Activated CD4-positive, CD25-positive, alpha-beta regulatory T cell treated with anti-CD3 and anti-CD28 coated beads, Interleukin-2, amount 50 U/mL, for 24 hours (primary cell): ENCODE measurements around the gene ADAMTS17.

Experiments used
- ATAC-seq, 2 donors: fragments of 150-1000 bp; cut with Tn5 transposase; one replicate each; pipeline ENCODE4 v1.10.0; 2021; ENCODE audit warnings: mild to moderate bottlenecking in 1 of 2, moderate library complexity in 1 of 2

The ADAMTS17 gene

DNA sequence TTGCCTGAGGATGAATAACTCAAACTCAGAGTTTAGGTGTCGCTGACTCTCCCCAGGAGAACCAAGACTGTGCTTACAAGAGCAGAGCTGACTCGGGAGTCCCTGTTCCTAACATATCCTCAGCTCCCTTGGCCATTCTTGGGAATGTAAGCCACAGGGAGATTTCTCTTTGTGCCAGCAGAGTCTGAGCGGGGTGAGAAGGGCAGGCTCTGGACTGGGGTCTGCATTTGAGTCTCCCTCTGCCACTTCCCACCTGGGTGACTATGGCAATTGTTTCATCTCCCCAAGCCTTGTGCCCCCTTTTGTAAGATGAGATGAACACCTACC is 126.0 kb downstream of the ADAMTS17 start:
- ATAC-seq, result no peak

DNA sequence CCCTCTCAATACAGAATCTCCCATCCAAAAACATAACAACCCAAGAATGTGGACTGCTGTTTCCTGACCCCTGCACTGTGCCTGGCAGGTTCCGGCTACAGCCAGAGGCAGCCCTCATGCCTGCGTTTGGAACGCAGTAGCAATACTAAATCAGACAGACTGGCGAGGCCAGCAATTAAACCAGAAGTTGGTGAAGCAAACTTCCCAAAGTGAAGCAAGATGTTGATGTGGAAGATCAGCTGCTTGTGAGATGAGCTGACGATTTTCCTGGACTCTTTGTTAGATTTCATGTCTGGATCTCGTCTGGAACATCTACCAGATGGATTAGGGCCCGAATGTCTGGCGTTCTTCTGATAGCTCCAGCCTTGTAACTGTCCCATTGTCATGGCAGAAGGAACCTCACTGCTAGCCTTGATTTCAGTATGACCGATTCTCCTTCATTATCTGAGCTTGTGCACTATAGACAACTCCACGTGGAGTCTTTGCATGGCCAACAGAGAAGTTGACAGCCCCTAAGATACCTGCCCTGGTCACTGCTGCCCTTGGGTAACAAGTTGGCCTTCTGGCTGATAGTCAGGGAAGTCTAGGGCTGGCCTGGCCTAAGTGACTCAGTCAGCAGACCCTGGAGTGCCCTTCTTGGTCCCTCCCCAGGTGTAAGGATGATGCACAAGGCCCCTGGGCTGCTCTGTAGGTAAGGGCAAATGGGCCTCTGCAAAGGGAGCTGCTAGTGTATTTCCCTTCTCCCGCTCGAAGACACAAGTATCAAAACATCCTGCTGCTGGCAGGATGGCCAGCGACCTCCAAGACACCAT is 126.5 kb downstream of the ADAMTS17 start:
- ATAC-seq, result no peak

DNA sequence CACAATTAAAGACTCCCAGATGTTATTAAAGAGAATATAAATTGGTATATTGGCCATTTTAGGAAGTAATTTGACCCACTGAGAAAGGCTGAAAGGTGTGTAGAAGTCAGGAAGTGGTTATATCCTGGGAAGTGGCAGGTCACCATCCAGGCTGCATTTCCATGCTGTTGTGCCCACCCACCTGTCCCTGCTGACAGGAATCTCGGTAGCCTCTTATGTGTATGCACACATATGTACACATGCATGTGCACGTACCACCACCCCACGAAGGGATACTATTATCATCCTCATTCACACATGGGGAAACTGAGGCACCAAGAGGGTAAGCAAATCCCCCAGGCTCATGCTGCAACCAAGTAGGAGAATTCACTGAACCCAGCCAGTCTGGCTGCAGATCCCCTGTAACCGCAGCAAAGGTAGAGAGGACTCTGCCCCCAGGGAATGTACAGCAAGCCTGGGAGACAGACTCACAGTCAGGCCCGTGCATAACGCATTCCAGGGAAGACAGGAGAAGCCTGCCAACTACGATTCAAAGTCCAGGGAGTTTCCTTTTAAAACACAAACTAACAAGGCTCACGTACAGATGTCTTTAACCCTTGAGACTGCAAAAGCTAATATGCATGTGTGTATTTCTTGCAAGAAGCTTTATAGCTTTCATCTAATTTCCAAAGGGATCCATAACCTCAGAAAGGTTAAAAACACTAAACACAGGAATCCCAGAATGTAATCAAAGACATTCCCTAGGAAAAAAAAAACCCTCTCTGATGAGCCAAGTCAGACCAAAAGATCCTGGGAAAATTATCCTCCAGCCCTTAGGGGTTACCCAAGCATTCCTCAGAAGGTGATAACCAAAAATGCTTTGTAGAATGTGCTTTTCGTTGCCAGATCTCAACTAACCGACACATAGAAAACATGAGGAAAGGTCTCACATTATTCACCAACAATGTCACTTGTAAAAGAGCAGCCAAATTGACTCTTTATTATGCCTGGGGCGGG is 129.6 kb downstream of the ADAMTS17 start:
- no peak for ATAC-seq

DNA sequence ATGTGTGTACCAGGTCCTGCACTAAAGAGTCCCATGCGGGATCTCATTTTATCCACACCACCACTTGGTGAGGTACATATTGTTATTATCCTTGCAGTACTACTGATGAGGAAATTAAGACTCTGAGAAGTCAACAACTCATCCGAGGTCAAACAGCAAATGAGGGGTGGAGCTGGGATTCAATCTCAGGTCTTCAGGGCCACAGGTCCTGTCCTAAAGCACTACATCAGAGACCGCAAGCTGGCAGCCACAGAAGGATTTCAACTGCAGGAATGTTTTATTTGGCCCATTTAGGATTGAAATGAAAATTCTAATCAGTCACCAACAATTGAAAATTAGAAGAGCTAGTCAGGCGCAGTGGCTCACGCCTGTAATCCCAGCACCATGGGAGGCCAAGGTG is 131.4 kb downstream of the ADAMTS17 start:
- ATAC-seq, result no peak

DNA sequence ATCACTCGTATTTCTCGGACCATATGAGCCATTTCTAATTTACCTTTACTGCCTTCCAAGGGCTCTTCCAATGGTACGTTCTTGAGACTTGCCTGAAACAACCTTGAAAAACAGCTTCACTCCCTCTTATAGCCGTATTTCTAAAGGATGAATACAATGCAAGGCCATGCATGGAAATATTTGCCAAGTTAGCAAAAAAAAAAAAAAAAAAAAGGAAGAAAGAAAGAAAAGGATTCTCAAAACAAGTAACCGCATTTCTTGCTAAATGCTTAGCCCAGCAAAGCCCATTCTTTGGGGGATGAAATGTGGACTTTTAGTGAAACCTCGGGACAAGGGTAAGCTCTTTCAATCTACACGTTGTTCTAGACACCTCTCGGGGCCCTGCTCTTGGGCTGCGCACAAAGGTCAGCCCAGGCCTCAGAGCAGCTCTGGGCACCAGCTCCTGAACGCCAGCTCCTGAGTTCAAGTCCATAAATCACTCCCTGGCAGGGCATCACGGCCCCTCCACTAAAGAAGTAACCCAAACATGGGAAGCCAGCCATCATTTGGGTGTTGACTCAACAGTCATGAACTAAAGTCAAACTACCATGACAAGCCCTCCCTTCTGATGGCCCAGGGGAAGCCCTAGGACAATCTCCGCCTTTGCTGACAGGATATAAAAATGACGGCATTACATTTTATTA is 132.7 kb downstream of the ADAMTS17 start:
- ATAC-seq, result no peak

DNA sequence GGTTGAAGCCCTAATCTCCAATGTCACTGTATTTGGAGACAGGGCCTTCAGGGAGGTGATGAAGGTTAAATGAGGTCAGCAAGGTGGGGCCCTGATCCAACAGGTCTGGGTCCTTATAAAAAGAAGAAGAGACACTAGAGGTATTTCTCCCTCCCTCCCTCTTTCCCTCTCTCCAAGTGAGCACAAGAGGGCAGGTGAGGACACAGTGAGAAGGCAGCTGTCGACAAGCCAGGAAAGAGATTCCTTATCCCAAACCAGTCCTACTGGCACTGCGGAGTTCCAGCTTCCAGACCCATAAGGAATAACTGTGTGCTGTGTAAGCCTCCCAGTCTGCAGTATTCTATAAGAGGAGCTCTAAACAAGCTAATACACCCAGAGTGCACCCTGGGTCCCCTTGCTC is 134.7 kb downstream of the ADAMTS17 start:
- ATAC-seq, result no peak

DNA sequence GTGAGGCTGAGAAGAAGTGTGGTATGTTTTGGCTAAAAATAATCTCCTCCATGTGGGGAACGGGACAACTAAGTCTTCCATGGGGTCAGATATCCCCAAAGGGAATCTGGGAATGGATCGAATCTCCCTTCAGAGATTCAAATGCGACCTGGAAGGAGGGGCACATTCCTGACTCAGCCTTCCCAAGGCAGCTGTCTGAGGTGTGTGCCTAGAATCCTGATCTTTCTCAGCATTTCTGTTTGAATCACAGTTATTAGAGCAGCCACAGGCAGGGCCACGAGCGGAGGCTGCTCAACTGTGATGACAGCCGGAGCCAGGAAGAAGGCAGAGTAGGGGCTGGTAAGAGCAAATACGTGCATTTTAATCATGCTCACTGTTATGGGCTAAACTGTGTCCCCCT is 135.1 kb downstream of the ADAMTS17 start:
- no peak for ATAC-seq

DNA sequence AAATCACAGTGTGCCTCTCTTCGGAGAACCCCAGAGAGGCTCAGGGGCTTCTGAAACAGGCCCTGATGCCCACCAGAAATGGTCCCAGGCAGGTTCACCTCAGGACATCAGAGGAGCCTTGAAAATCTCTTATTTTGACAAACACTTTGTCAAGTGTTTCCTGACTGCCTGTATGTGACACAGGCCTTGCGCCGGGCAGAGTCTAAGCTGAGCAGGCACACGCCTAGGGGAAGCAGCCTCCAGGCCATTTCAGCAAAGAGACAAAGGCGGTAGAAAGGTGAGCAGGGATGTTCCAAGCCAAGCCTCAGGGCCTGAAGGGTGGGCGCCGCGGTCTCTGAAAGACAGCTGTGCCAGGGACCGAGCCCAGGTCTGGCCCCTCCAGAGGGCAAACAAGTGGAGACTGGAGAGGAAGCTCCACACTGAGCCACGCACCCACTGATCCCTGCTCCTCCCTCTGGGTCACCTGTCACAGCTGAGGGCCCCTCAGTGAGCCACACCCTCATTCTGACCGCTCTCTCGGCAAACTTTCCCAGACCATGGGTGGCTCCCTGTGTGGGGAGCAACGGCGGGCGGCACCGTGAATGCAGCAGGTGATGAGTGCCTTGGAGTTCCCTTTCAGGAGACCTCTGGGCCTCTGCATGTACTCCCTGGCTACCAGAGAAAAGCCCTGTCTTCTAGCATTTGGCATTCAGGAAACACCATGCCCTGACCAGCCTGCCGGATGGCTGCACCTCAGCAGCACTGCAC is 136.1 kb downstream of the ADAMTS17 start:
- no peak for ATAC-seq

DNA sequence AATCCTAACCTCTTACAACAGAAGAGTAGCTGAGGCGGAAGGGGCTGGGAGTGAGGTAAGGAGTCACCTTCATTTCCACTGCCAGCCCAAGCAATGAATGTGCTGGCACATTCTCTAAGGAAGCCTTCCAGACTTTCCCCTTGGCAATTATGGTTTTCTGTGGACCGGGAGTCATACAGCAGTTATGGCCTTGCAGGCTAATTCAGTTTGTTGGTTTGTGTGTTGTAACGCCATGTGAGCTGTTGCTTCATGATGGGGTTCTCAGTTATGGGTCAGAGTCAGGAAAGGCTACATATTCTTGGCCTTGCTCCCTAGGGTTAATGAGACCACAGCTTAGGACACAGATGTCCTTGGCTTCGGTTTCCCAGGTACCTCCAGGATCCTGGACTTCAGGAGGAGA is 137.0 kb downstream of the ADAMTS17 start:
- no peak for ATAC-seq

DNA sequence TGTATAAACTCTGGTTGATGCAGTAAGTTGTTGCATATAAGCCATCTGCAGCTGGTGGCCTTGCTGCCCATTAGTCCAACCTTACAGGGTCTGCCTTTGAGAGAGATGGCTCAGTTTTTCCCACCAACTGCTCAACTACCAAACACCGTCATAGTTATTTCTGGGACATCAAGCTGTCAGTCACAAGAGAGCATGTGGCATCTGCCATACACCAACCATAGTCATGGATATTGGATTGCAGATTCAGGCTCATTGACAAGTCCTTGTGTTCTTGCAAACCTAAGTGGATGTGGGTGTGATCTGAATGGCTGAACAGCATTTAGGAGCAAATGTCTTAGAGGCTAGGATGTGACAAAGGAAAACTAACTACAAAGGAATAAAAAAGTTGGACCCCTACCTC is 137.6 kb downstream of the ADAMTS17 start:
- no peak for ATAC-seq

DNA sequence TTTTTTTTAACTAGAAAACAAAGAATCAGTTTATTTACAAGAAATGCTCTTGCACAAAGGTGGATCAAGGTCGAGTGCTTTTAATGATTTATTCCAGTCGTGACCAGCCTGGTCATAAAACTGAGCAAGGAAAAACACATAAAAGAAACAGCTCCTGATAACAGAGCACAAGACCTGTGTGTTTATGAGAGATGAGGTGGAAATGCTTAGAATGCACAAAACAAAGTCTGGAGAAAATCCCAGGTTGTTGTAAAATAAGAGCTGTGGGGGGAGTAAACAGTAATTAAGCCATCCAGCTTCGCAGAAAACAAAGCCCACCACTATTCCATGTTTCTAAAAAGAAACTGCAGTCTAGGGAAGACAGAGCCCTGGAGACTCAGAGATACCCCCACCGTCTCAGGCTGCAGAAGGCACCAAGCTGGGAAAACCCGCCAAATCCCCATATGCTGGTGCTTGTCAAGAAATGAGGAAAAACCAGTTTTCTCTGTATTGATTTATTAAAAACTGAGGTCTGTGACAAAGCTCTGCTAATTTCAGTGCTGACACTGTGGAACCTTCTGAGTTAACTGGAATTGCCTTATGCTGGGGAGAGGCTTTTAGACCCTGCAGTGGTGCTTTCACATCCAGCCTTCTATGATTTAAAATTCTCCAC is 139.3 kb downstream of the ADAMTS17 start:
- no peak for ATAC-seq

DNA sequence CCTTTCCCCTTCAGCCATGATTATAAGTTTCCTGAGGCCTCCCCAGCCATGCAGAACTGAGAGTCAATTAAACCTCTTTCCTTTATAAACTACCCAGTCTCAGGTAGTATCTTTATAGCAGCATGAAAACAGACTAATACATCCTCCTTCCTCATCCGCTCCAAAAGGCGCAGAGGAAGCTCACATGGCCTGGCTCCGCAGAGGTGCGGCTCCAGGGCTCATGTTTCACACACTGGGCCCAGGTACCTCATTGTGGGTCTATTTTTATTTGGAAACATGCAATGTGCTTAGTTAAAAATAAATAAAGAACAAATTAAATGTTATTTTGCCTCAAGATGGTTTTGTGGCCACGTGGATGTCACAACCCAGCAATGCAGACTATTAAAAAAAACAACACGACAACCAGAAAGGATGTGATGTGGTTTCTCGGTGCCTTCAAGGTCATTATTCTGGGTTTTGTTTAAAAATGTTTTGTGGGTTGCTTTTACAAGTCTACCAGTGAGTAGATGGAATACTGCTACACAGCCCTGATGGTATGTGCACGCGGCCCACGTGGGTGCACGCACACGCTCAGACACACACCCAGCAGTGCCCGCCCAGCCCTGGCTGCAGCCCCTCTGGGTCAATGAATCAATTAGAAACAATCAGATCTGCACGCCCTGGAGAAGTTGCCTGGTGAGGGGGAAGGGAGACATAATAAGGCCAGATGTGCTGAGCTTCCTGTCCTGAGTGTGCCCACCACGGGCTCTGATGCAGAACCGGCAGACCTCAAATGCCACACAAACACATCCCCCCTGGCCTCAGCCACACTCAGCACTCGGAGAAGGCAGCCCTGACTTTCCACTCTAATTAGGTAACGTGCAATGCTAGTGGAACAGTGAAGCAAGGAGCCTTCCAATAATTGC is 140.1 kb downstream of the ADAMTS17 start:
- ATAC-seq, result no peak

DNA sequence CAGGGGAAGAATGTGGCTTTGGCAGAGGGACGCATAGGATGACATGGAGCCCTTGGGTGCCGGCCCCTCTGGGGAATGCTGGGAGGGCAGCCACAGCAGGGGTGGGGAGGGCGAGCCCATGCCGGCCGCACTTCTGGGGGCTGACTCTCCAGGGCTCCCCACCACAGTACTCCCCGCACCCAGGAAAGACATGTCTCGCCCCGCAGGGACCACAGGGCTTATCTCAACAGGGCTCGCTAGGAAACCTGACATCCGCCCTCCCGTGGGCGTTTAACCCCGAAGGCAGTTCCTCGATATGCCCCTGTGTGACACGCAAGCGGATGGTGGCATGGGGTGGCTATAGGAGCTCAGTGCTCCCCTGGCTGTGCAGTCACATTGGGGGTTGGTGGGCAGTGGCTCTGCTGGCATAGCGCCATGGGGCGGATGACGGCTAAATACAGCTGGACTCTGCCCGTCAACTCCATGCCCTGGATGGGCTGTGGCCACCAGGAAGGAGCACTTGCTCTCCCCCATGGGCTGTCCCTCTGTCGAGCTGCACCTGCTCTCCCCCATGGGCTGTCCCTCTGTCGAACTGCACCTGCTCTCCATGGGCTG is 141.4 kb downstream of the ADAMTS17 start:
- ATAC-seq, result no peak

DNA sequence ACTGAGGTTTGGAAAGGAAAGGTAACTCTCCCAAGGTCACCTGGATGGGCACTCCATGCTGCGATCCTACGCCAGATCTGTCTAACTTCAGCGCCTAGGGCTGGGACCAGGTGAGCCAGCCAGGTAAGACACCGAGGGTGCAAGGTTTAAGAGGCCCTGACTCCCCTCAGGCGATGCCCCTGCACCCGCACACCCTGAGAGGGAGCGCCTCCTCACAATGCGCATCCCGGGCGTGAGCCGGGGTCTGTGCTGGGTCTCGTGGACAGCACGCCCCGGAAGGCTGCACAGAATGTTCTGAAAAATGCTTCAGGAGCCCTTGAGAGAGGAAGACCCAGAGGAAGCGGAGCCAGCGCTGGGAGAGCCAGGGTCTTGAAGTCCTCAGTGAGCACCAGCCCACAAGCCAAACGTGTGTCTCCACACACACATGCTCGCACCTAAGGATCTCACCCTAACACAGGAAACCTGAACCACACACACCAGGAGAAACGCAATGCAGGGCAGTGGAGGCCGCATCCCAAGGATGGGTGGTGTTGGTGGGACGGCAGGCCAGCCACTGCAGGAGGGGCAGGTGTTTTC is 142.0 kb downstream of the ADAMTS17 start:
- no peak for ATAC-seq

DNA sequence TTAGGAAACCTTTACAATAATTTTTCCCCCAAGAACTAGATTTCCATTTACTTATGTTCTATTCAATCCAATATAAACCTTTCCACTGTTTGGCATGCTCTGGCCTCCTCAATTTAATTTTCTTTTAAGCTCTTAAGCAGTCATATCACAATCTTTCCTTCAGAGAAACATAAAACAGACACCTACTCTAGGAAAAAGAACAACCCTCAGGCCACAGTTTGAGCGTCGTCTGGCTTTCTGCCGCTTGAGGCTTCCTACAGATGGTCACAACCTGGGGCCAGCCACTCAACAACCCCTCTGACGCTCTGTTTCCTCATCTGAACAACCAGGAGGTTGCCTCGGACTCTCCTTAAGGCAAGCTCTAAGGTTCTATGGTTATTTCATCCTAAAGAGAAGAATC is 143.3 kb downstream of the ADAMTS17 start:
- ATAC-seq, result no peak

DNA sequence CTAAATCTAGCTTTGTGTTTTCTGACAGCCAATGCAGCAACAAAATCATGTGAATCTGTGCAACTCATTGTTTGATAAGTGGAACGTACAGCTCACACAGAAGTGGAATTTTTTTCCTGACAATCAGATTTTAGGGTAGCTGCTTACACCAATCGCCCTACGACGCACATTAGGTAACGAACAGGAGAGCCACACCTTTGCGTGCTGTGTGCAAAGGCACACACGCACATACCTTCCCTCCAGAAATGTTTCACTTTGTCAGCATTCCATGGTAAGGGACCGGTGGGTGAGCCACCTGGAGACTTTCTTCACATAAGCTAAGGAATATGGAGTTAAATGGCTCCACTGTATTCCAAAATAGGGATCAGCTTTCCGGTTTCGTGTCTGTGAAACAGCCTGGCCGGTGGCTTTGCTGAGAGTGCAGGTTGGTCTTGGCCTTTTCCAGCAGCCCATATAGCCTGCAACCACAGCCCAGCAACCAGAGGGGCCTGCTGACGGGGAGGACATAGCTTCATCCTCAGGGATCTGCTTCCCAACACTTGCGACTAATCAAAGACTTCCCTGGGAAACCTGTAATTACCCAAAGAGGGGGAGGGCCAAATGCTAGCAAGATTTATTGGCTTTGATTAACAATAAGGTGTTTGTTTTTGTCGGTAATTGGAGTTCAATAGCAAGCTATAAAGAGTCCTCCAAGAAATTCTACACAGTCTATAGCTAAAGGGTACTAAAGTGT is 145.3 kb downstream of the ADAMTS17 start:
- no peak for ATAC-seq

DNA sequence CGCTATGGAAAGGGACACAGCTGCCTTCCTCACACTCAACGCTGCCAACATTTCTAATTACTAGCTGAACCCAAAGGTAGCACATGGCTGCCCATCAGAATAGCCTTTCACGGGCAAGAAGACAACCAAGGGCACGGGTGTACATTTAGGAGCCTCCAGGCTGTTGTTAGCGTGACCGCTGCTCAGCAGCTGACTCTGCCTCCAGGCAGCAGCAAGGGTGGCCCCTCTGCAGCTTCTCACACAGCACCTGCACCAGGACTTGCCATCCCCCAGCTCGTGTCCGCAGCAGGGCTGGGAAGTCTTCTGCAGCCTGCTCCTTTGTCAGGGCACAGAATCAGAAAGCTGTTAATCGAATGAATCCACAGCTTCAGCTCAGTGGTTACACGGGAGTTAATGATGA is 146.8 kb downstream of the ADAMTS17 start:
- ATAC-seq, result no peak

DNA sequence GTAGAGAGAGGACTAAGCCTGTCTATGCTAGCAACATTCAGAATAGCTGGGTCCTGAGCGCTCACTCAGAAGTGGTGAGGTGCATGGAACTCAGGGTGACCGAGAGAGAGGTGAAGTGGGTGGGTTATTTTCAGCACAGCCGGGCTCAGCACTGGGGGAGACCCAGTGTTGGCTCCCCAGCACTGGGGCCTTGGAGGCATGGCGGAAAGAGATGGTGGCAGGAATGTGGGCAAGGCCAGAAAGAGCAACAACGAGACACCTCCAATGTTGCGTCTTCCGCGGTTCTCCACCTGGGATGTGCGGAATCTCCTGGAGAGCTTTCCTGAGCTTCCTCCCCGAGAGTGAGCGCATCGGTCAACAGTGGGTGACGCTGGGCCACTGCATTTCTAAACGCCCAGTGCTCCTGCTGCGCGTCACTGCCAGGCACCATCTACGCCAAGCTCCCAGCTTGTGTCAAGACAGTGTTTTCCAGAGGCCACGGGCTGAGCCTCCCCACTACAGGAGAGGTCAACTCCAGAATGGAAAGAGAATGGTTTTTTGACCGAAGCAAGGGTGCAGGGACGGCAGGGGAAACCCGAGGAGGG is 148.4 kb downstream of the ADAMTS17 start:
- no peak for ATAC-seq
